Measurements from ENCODE around the gene TNNT2.

TNNT2 gene

DNA sequence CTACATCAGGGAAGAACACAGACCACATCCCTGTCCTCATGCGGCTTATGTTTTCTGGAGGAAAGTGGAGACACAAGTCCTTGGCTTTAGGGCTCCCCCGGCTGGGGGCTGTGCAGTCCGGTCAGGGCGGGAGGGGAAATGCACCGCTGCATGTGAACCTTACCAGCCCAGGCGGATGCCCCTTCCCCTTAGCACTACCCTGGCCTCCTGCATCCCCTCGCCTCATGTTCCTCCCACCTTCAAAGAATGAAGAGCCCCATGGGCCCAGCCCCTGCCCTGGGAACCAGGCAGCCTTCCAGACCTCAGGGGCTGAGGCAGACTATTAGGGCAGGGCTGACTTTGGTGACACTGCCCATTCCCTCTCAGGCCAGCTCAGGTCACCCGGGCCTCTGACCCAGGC lies 45.5 kb downstream of the TNNT2 start:
- Histone ChIP-seq H3K79me2 (ENCODE audit: low read length) (no peaks in the 10 kb centered on the region), H3K4me3 (ENCODE audit: low read length) (no peak overlapping the region), H3K4me2 (ENCODE audit: low read length) (no peak overlapping the region), H3K27me3 (ENCODE audit: low read depth, low read length) (peaks cover 33% of the 10 kb centered on the region; the same call in 1 of the 2 replicates), H3K27ac (ENCODE audit: low read length) (no peak overlapping the region), H3K9me3 (ENCODE audit: insufficient read depth, low read length) (no peaks in the 10 kb centered on the region), H2AFZ (ENCODE audit: low read depth, low read length) (no peak overlapping the region), H4K20me1 (ENCODE audit: insufficient read depth, low read length) (no peaks in the 10 kb centered on the region), H3K4me1 (ENCODE audit: low read length) (no peaks in the 10 kb centered on the region), H3K36me3 (replicated peaks; ENCODE audit: low read depth, low read length) (no peaks in the 10 kb centered on the region), H3K9ac (ENCODE audit: low read length) (no peak overlapping the region)
- TF ChIP-seq EZH2phosphoT487 (IDR thresholded peaks at IDR 0.05; ENCODE audit: low read depth) (no peak), CTCF (IDR thresholded peaks at IDR 0.05; ENCODE audit: low read depth, low read length) (no peak)

DNA sequence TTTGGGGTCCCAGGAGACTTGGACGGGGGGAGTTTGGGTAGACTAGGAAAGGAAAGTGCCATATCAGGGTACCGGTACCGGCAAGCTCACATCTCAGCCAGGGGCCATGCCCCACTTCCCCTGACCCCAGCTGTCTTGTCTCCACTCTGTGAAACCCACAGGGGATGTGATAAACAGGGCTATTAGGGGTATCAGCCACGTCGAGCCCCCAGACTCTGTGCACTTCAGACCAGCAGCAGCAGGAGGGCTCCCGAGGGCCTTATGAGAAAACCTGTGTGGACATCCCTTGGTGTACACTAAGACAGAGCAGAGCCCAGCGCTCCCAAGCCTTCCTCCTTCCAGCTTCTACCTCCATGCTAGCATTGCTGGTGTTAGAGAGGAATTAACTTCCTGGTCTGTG lies 46.3 kb downstream of the TNNT2 start:
- H4K20me1 ChIP-seq (ENCODE audit: insufficient read depth, low read length): no peaks in the 10 kb centered on the region
- no peak overlapping the region for H3K4me3 ChIP-seq (ENCODE audit: low read length)
- H3K9ac ChIP-seq (ENCODE audit: low read length): no peak overlapping the region
- H3K79me2 ChIP-seq (ENCODE audit: low read length): no peaks in the 10 kb centered on the region
- no peak overlapping the region for H3K4me2 ChIP-seq (ENCODE audit: low read length)
- no peaks in the 10 kb centered on the region for H3K36me3 ChIP-seq (replicated peaks; ENCODE audit: low read depth, low read length)
- no peaks in the 10 kb centered on the region for H3K9me3 ChIP-seq (ENCODE audit: insufficient read depth, low read length)
- no peak for TF ChIP-seq CTCF (IDR thresholded peaks at IDR 0.05; ENCODE audit: low read depth, low read length)
- no peak for TF ChIP-seq EZH2phosphoT487 (IDR thresholded peaks at IDR 0.05; ENCODE audit: low read depth)
- no peak overlapping the region for H3K27ac ChIP-seq (ENCODE audit: low read length)
- peaks cover 37% of the 10 kb centered on the region; the same call in 1 of the 2 replicates for H3K27me3 ChIP-seq (ENCODE audit: low read depth, low read length)
- H3K4me1 ChIP-seq (ENCODE audit: low read length): no peaks in the 10 kb centered on the region
- no peak overlapping the region for H2AFZ ChIP-seq (ENCODE audit: low read depth, low read length)

GRCh38 chr1:201330541-201330940 lies 46.9 kb downstream of the TNNT2 start:
- H4K20me1 ChIP-seq (ENCODE audit: insufficient read depth, low read length): no peaks in the 10 kb centered on the region
- no peaks in the 10 kb centered on the region for H3K36me3 ChIP-seq (replicated peaks; ENCODE audit: low read depth, low read length)
- no peak overlapping the region for H3K4me3 ChIP-seq (ENCODE audit: low read length)
- no peak overlapping the region for H3K4me2 ChIP-seq (ENCODE audit: low read length)
- H2AFZ ChIP-seq (ENCODE audit: low read depth, low read length): no peak overlapping the region
- no peaks in the 10 kb centered on the region for H3K79me2 ChIP-seq (ENCODE audit: low read length)
- no peaks in the 10 kb centered on the region for H3K9me3 ChIP-seq (ENCODE audit: insufficient read depth, low read length)
- H3K27ac ChIP-seq (ENCODE audit: low read length): no peak overlapping the region
- H3K27me3 ChIP-seq (ENCODE audit: low read depth, low read length): peaks cover 36% of the 10 kb centered on the region; the same call in 1 of the 2 replicates
- no peak for TF ChIP-seq EZH2phosphoT487 (IDR thresholded peaks at IDR 0.05; ENCODE audit: low read depth)
- TF ChIP-seq CTCF (IDR thresholded peaks at IDR 0.05; ENCODE audit: low read depth, low read length): no peak
- no peak overlapping the region for H3K9ac ChIP-seq (ENCODE audit: low read length)
- no peaks in the 10 kb centered on the region for H3K4me1 ChIP-seq (ENCODE audit: low read length)

DNA sequence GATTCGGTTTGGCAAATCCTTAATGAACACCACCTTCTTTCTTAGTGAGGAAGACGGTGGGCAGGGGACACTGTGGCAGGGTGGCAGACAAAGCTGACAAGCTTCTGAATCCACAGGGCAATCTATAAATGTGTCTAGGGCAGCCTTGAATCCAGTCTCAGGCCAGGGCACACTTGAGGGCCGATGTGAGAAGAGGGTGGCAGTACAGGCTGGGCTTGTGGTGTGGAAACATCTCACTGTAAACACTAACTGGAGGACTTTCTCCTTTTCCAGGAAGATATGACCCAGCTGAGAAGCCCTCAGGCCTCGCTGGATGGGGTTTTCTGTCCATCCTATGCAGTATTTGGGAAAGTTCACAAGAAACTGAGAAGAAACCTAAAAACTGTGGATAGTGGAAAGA lies 47.7 kb downstream of the TNNT2 start:
- Histone ChIP-seq H3K9me3 (ENCODE audit: insufficient read depth, low read length) (no peaks in the 10 kb centered on the region), H3K36me3 (replicated peaks; ENCODE audit: low read depth, low read length) (no peaks in the 10 kb centered on the region), H4K20me1 (ENCODE audit: insufficient read depth, low read length) (no peaks in the 10 kb centered on the region), H3K4me3 (ENCODE audit: low read length) (no peak overlapping the region), H3K4me2 (ENCODE audit: low read length) (no peak overlapping the region), H3K27ac (ENCODE audit: low read length) (no peak overlapping the region), H3K79me2 (ENCODE audit: low read length) (no peaks in the 10 kb centered on the region), H2AFZ (ENCODE audit: low read depth, low read length) (no peak overlapping the region), H3K4me1 (ENCODE audit: low read length) (no peaks in the 10 kb centered on the region), H3K9ac (ENCODE audit: low read length) (no peak overlapping the region), H3K27me3 (ENCODE audit: low read depth, low read length) (peaks cover 36% of the 10 kb centered on the region; the same call in 1 of the 2 replicates)
- TF ChIP-seq EZH2phosphoT487 (IDR thresholded peaks at IDR 0.05; ENCODE audit: low read depth): no peak
- no peak for TF ChIP-seq CTCF (IDR thresholded peaks at IDR 0.05; ENCODE audit: low read depth, low read length)

Data from OCI-LY3 (cell line).